Activated CD8-positive, alpha-beta memory T cell treated with anti-CD3 and anti-CD28 coated beads for 1 hour (primary cell): Measurements from ENCODE around the gene PTPRT.

Experiments
- DNase-seq, 2 donors: peaks; one replicate each; pipeline ENCODE4 v3.0.0-alpha.2; 2020; ENCODE audit warnings: low read depth in 1 of 2; ENCODE audit errors: extremely low read depth in 1 of 2

The PTPRT gene

DNA sequence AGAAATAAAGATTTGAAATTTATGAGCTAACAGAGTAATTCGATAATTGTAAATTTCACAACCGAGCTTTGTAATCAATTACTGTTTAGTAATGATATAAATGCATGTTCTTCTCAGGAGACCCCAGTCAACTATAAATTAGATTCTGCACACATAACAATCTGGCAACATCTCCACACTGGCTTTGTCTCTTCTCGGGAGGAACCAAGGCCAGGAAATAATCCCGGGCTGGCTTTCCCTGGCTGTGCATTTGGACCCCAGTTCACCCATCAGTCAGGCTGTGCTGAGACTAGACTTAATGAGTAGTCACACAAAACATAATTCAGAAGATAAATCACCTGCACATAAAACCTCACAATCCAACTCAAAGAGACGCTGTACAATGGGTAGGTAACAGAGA is 65.5 kb downstream of the PTPRT start:
- DNase-seq, result no peak

DNA sequence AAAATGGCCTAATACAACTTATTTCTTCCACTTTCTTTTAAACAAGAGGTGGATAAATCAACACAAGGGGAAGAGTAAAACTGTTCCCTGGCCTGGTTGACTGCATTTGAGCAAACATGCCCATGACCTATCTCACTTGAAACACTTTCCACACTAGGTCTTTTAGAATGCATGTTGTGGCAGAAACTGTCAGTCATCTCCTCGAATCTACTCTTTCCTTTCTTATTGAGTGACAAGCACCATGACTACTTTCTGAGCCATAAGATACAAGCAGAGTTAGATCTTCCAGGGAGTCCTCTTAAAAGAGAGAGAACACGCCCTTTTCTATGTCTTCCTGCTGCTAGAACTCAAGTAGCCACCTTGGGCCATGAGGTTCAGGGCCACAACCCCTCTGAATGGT is 66.5 kb downstream of the PTPRT start:
- DNase-seq, result no peak

DNA sequence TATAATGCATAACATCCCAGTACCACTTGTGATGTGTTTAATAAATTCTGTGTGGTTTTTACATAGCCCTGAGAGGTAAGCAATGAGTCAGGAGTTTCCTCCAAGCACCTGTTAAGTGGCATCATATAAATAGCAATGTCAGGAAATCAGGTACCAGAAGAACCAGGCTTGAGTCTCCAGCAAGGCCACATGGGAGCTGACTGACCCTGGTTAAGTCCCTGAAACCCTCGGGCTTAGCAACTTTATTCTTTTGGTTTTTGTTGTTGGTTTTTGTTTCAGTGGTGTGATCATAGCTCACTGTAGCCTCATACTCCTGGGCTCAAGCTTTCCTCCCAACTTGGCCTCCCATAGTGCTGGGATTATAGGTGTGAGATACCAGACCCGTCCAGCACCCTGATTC is 70.0 kb downstream of the PTPRT start:
- DNase-seq, result no peak

DNA sequence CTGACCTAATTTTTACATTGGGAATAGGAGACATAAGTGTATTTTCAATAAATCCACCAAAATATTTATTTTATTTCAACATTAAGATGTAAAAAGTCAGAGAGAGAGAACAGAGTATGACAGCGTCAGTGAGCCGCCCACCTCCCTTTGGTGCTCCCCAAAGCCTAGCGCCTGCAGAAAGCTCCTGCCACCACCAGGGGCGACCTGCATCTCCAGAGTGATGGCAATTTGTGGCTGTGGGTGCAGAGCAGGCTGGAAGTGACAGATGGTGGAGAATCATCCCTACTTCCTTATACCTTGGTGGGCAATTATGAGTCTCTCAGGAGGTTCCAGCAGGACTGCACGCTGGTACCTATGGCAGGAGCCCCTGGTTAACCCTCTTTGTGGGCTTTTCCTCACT is 87.3 kb downstream of the PTPRT start:
- no peak for DNase-seq

DNA sequence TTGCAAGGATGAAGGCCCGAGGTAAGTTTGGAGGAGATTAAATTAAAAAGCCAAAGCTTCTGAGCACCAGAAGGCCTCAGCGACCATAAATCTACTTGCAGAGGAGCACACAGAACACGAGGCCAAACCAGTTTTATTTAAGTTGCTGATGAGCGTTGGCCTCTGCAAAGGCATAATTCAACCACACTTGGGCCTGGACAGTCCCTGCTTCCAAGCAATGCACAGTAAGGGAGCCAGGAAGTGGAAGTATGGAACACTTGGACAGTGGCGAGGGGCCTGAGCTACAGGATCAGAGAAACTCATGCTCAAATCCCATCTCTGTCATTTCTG is 92.8 kb downstream of the PTPRT start:
- no peak for DNase-seq

DNA sequence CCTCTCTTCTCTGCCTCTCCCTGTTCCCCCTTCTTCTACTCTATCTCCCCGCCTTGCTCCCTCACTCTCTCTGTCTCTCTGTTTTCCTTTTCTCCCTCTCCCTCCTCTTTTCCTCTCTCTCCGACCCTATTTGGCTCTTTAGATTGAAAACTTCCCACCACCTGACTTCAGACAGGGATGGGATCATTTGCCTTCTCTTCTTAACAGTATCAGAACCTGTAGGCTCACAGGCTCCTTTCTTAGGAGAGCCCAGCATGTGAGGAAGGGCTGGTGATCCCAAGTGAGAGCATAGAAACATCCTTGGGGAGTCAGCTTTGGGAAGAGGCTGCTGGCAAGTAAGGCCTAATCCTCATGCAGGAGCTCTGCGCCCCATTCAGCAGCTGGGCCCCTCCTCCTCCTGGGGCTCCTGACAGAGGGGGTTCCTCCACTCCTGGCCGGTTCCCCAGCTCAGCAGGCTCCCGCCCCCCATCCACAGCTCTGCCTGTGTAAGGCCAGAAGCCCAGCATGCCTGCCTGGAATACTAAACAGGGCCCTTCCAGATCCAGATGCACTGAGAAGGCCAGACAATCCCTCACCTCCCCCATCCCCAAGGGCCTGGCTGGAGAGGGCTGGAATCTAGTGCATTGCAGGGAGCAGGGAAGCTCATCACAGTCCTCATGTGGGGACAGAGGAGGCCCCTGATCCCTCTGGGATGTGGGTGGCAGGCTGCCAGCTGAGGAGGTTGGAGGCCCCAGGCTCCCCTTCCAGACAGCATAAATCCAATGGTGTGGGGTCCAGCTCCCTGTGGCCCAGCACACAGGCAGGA is 93.4 kb downstream of the PTPRT start:
- no peak for DNase-seq

DNA sequence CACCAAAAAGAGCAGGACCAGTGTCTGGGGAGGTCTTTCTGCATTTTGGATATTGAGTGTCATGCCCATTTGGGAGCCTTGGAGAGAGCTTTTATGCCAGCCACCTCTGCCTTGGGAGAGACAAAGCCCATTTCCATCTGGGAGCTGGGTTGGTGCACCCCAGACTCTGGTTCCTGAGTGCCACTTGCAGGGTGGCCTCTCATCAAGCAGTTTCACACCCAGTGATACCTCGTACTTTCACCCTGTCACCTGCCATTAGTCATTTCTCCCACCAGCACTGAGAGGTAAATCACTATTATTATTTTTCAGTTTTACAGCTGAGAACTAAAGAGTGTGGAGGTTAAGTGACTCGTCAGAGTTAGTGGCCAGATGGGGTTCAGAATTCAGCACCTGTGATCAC is 94.7 kb downstream of the PTPRT start:
- DNase-seq, result no peak

DNA sequence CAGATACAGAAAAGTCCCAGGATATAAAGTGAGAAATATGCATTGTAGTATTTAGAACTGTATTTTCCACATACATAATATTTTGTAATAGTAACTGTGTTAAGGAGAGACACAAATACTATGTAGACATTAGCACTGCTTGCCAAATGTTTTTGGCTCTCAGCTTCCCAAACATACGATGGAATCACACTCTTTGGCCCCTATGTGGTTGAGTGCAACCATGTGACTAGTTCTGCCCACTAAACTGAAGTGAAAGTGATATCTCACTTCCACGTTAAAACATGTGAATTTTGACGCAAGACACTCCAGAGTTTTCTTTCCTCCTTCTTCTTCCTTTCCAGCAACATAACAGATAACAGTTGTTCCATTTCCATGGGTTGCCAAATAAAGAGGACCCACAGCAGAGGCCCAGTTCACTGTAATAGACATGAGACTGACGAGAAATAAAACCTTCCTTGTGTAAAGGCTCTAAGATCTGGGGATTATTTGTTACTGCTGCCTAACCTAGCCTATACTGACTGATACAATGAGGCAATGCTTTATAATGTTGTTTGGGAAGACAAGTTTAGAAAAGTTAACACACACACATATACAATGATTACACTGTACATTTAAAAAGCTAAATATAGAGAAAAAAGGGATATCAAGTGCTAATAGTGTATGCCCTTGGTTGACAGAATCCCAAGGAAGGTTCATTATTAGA is 97.2 kb downstream of the PTPRT start:
- no peak for DNase-seq

DNA sequence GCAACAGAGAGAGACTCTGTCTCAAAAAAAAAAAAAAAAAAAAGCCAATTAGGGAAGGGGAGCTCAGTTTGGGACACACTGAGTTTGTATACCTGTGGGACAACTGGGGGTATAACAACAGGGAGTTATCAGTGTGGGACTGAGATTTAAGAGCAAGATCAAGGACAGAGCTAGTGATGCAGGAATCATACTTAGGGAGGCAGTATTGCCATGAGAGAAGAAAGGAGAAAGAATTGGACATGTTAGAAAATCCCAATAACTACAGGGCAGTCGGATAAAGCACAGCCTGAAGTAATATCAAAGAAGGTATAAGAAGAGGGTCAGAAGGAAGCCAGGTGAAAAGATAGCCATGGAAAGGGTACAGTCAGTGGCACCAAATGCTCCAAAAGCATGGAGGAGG is 121.2 kb downstream of the PTPRT start:
- no peak for DNase-seq

DNA sequence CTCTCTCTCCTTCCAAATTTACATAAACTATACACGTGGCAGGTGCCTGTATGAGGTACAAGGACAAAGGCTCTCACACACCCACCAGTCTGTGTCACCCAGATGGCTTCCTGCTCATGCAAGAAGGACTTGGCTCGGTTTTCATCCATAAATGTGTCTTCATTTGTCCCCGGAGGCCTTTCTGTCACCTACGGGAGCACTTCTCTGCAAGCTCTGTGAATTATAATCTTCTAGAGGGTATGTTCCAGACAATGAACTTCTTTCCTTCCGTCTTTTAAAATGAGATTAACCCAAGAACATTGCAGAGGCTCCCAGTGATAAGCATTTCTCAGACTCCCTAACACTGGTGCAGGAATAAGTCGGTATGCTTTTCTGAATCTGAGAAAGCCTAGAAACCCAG is 123.6 kb downstream of the PTPRT start:
- no peak for DNase-seq

DNA sequence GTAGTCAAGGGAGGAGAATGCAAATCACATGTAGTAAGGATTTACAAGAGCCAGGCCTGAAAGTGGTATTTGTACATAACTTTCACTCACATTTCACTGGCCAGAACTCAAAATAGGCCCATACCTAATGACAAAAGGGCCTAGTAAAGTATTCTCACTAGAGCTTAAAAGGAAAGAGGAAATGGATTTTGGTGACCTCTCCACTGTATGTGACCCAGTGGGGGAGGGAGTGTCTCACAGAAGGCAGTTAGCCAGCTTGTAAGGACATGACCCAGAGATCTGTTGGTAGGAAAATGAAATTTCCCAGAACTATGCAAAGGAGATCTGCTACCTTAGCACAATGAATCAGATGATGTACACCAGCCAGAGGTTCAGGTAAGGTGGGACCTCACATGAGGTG is 124.4 kb downstream of the PTPRT start:
- no peak for DNase-seq

DNA sequence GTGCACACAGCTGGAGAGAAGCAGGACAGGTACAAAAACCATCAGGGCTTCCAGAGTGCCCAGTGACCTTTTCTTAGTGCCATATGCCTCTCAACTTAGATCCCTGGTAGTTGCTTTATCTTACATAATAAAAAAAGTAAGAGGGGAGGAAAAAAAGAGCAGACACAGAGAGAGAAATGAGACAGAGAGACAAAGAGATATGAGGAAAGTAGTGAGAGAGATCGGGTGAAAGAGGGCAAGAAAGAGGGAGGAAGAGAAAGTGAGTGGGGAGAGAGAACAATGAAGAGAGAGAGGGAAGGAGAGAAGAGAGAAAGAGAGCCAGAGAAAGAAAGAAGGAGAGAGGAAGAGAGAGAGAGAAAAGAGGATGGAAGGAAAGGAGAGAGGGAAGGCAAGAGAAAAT is 131.6 kb downstream of the PTPRT start:
- DNase-seq, result no peak

DNA sequence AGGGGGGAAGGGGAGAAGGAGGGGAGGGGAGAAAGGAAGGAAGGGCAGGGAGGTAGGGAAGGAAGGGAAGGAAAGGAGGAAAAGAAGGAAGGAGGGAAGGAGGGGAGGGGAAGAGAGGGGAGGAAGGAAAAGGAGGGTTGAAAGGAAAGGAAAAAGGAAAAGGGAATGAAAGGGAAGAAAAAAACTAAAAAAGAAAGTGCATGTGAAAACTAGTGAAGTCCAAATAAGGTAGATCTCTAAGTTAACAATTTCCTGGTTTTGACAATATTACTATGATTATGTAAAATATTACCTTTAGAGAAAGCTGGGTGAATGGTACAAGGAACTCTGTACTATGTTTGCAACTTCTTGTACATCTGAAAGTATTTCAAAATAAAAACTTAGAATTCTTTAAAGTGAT is 132.4 kb downstream of the PTPRT start:
- no peak for DNase-seq

DNA sequence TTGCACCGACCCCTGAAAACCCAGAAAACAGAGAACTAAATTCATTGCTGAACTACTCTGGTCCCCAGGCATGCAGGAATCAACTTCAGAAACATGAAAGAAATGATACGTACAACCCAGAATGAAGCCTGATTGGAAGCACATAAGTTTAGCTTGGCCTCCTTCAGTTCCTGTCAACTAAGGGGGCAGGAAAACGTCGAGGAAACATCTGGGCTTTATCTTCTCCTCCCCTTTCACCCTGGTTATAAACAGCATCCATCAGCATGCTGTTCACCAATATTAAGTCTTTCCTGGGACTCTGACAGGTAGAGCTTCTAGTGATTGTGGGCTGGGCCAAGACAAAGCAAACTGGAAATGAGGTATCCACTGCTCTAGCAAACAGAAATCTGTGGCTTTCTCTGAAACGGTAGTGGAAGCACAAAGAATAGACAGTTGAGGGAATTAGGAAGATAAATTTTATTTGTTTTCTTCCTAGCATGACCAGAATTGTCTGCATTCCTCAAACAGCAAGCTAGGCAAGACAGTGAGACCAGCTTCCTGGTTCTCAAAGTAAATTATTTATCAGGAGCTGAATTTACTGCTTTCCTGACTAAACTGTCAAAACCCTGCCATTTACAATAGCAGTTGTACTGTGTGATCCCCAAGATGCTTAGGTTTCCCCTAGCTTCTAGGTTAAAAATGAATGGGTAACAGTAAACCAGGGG is 134.4 kb downstream of the PTPRT start:
- no peak for DNase-seq

DNA sequence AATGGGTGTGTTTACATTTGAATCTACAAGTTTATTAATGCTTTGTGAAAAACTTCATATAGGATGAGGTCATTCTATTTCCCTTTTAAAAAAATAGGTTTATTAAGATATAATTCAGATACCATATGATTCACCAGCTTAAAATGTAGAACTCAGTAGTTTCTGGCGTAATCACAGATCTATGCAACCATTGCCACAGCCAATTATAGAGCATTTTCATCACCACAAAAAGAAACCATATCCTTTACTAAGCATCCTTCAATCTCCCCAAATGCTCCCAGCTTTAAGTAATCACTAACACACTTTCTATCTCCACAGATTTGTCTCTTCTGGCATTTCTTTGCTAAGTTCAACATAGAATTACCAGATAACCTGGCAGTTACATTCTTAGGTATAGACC is 137.2 kb downstream of the PTPRT start:
- DNase-seq, result no peak

DNA sequence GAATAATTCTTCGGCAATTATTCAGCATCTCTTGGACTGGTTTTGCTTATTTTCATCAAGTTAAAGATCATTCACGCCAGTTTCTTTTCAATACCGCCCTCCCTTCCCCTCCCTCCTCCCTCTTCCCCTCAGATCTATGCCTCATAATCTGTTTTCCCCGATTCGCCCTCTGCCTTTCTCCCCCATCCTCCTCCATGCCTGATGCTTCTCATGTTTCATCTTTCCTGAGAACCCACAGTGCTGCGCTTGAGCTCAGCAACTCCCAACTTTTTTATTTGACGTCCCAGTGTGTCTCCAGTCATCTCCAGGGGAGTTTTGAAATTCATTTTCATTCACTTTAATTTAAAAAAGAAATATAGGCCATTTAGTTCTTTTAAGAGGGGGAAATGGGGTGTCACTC is 142.7 kb downstream of the PTPRT start:
- no peak for DNase-seq

DNA sequence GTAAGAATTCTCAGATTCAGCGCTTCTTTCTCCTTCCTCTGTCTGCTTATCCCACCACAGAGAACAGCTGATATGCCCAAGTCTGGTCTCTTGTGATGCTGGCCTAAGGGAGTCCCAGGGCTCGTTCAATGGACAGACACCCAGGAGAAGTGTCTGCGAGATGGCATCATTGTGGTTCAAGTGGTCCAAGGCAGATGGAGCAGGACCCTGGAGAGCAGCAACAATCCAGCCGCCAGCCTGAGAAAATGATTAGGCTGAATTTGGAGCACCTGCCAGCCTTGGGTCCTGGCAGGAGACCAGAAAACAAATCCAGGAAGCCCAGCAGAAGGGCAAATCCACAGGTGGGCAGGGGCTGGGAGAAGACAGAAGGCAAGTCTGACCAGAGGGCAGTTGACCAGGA is 145.8 kb downstream of the PTPRT start:
- DNase-seq, result no peak

DNA sequence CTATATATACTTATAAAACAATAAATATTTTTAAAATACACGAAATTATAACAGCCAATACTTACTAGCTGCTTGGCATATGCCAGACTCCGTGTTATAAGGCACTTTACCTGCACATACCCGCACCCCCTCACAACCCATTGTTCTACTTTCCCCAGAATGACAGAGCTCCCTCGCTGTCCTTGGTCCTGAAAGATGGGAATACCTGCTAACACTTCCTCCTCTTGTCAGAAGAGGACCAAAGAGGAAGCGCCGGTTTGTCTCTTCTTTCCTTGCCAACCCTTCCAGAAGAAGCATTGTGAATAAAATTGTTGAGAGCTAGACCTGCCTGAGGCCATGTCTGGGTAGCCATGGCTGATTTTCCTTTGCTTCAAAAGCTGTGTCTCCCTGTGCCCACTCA is 149.3 kb downstream of the PTPRT start:
- DNase-seq, result no peak

DNA sequence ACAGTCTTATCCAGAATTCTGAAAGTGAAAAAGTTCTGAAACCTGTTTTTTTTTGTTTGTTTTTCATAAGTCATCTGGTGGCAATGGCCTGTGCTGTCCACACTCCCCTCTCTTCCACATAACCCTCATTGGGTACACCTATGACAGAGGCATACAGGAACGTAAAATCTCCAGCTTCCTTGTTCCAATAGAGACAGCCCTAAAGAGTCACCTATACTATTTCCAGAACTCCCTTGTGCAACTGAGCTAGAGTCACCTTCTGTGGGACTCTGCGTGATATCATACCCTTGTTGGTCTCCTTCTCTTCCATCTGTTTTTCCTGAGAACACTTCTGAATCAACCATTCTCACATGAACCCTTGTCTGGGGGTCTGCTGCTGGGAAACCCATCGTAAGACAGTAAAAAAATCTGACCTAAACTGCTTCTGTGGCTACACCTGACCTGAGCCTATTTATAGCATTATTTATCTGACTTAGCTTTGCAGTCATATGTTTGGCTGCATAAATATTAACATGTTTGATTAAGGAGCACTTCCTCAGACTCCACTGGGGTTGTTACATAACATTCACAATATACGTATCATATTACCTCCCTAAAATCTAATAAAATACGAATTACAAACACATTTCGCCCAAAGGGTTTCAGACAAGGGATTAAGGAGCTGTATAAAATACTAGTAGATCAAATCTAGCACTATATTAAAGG is 151.9 kb downstream of the PTPRT start:
- DNase-seq, result no peak

DNA sequence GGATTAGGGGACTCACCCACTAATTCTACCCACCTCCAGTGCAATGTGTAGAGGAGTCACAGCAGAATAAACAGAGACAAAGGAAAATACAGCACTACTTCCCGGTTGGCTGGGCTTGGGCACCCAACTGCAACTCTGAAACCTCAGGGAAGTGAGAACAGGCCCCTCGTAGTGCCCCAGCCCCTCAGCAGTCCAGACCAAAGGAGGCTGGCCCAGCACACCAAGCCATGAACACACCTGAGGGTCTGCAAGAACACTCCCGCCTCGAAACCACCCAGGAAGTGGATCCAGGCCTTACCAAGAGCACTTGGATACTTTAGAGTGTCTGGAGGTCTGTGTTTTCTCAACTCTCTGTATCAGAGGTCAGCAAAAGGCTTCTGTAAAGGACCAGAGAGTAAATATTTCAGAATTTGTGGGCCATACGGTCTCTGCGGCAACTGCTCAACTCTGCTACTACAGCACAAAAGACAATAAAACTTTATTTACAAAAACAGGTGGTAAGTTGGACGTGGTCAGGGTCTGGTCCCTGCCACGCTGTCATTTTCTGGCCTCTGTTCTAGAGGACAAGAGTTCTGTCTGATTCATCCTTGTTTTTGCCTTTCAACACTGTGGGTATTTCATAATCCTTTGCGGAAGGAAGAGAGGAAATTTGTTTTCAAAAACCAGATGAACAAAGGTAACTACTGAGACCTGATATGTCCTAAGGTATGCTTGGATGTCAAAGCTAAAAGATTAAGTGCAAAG is 154.6 kb downstream of the PTPRT start:
- no peak for DNase-seq

DNA sequence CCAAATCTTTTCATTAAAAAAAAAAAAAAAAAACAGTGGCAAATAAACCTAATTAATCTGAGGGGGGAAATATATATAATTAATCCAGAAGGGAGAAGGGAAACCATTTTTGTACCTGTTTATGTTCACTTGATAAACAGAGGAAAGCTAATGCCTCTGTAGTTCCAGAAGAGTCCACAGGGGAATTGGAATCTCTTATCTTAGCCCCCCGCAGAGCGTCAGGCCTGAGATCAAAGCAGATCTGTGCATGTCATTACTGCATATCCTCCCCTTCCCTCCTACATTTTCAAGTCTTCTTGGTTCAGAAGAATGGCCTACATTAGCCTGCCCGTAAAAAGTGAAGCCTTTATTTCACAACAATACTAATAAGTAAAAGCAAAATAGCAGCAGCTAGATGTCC is 157.2 kb downstream of the PTPRT start:
- DNase-seq, result no peak
